HG02763 (cell line): ENCODE measurements around the gene NDC1.
"Not testable (repeated sequence)": the region's sequence is repeated elsewhere in the genome, so short reads cannot be mapped to it uniquely, and the experiment has no call there.

Experiments
- ATAC-seq: cut with Tn5 transposase; IDR thresholded peaks from one replicate; pipeline ENCODE4 v1.9.1; 2021; ENCODE audit warnings: mild to moderate bottlenecking, moderate library complexity; ENCODE audit not compliant: unreplicated experiment

Gene NDC1

GRCh38 chr1:53766831-53767405, 71.2 kb downstream of the NDC1 start:
- no peak for ATAC-seq

GRCh38 chr1:53766194-53766742, 71.8 kb downstream of the NDC1 start:
- no peak for ATAC-seq

- ATAC-seq: no peak
These were observed 72.4 kb downstream of the NDC1 start for GRCh38 chr1:53765657-53766056.

- ATAC-seq: no peak
These were observed 74.2 kb downstream of the NDC1 start for GRCh38 chr1:53763911-53764310.

- no peak for ATAC-seq
These were observed 74.6 kb downstream of the NDC1 start for GRCh38 chr1:53763461-53763860.

- not testable (repeated sequence) for ATAC-seq
These were observed 77.6 kb downstream of the NDC1 start for GRCh38 chr1:53760497-53760896.

GRCh38 chr1:53755874-53756273, 82.2 kb downstream of the NDC1 start:
- ATAC-seq: no peak

- no peak for ATAC-seq
These were observed 83.4 kb downstream of the NDC1 start for GRCh38 chr1:53754484-53755312.

GRCh38 chr1:53752281-53752680, 85.8 kb downstream of the NDC1 start:
- ATAC-seq: no peak

- ATAC-seq: no peak
These were observed 90.3 kb downstream of the NDC1 start for GRCh38 chr1:53747841-53748240.

GRCh38 chr1:53740621-53741105, 97.4 kb downstream of the NDC1 start:
- no peak for ATAC-seq

- ATAC-seq: peak; percentile 83
These were observed 98.9 kb downstream of the NDC1 start, which contains the start of gene GLIS1 for GRCh38 chr1:53739109-53739681. TSS of gene GLIS1 (minus strand) at chr1:53739164. CDS start at chr1:53738064, 1,100 bp downstream.

GRCh38 chr1:53738205-53739108, 99.6 kb downstream of the NDC1 start:
- peak; percentile 15 for ATAC-seq

GRCh38 chr1:53737648-53738204, 100.4 kb downstream of the NDC1 start:
- no peak for ATAC-seq

GRCh38 chr1:53736290-53736689, 101.8 kb downstream of the NDC1 start:
- ATAC-seq: no peak

GRCh38 chr1:53735681-53736080, 102.4 kb downstream of the NDC1 start:
- ATAC-seq: no peak

- ATAC-seq: no peak
These were observed 102.8 kb downstream of the NDC1 start for GRCh38 chr1:53735261-53735660.

GRCh38 chr1:53734650-53735211, 103.4 kb downstream of the NDC1 start:
- ATAC-seq: no peak

GRCh38 chr1:53733975-53734649, 104.0 kb downstream of the NDC1 start:
- ATAC-seq: no peak
